Measurements from ENCODE around the gene HEG1.

GRCh38 chr3:125058529-125058928 lies 2.7 kb upstream of the HEG1 start:
- no peak for TF ChIP-seq CTCF (IDR thresholded peaks at IDR 0.05)
- no peak for TF ChIP-seq POLR2A (IDR thresholded peaks at IDR 0.05)

Data from heart left ventricle (tissue), 13 donors.